PFSK-1 (cell line): ENCODE results near the gene ELF4.

ENCODE experiments used
- POLR2AphosphoS5 ChIP-seq: IDR thresholded peaks from 2 replicates; pipeline ENCODE4 v1.6.1; 2012; ENCODE audit warnings: low read depth, mild to moderate bottlenecking, control low read depth, low read length, moderate library complexity
- TF ChIP-seq, protein P1 (sequence below), 2 experiments: IDR thresholded peaks; 2 replicates each; pipeline versions ENCODE4 v1.6.1 to v1.8.0; 2011 to 2012; ENCODE audit warnings: low read depth in 2 of 2, low read length in 2 of 2, control low read depth in 1 of 2, inconsistent platforms in 1 of 2, mild to moderate bottlenecking in 1 of 2, moderate library complexity in 1 of 2; ENCODE audit not compliant: insufficient read depth in 1 of 2

GRCh38 chrX:130100180-130100579 is 10.1 kb downstream of the ELF4 start:
- no peak for TF ChIP-seq POLR2AphosphoS5
- TF ChIP-seq, protein P1, sequence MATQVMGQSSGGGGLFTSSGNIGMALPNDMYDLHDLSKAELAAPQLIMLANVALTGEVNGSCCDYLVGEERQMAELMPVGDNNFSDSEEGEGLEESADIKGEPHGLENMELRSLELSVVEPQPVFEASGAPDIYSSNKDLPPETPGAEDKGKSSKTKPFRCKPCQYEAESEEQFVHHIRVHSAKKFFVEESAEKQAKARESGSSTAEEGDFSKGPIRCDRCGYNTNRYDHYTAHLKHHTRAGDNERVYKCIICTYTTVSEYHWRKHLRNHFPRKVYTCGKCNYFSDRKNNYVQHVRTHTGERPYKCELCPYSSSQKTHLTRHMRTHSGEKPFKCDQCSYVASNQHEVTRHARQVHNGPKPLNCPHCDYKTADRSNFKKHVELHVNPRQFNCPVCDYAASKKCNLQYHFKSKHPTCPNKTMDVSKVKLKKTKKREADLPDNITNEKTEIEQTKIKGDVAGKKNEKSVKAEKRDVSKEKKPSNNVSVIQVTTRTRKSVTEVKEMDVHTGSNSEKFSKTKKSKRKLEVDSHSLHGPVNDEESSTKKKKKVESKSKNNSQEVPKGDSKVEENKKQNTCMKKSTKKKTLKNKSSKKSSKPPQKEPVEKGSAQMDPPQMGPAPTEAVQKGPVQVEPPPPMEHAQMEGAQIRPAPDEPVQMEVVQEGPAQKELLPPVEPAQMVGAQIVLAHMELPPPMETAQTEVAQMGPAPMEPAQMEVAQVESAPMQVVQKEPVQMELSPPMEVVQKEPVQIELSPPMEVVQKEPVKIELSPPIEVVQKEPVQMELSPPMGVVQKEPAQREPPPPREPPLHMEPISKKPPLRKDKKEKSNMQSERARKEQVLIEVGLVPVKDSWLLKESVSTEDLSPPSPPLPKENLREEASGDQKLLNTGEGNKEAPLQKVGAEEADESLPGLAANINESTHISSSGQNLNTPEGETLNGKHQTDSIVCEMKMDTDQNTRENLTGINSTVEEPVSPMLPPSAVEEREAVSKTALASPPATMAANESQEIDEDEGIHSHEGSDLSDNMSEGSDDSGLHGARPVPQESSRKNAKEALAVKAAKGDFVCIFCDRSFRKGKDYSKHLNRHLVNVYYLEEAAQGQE (IDR thresholded peaks at IDR 0.05; ENCODE audit: insufficient read depth in 1 of 2, low read depth in 2 of 2, low read length in 2 of 2) = no peak
